Measurements from ENCODE around the gene FLNB. TPM values are rescaled to one million over a fixed set of nuclear protein-coding genes. Genes with fewer than 3 reads are reported as not detected.

The FLNB gene
- total and polyA plus RNA-seq, 9 of the 15 experiments (the other 6 are each of a cell fraction or from before 2014, with no cell fraction given), result 9.4 to 48.1 (median 25.6) TPM

DNA sequence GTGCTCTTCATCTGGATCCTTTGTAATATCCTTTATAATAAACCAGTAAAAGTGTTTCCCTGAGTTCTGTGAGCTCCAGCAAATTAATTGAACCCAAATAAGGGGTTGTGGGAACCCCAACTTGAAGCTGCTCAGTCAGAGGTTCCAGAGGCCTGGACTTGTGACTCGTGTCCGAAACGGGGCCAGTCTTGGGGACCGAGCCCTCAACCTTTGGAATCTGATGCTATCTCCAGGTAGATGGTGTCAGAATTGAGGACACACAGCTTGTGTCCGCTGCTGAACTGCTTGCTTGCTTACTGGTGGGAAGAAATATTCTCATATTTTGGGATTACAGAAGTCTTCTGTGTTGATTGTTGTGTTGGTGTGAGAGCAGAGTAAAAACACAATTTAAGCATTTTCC, 39.7 kb upstream of the FLNB start:
- intact Hi-C loops (cut with micrococcal nuclease), result no loop called here
- POLR2A ChIA-PET, result no interaction called here
- FAIRE-seq, result no peak
- DNase-seq (ENCODE audit: extremely low read depth in 1 of 4, low spot score in 3 of 4), result no peak
- no peak overlapping the region for H3K27ac ChIP-seq (ENCODE audit: extremely low read depth, low read depth, low read length)
- peaks cover 0 to 5% of the 10 kb centered on the region in 2 experiments; a peak in 1 of 5 replicates for H3K27me3 ChIP-seq (ENCODE audit: control insufficient read depth in 2 of 2, insufficient read depth in 2 of 2, low read length in 2 of 2)
- H4K20me1 ChIP-seq (replicated peaks; ENCODE audit: control insufficient read depth, insufficient read depth, low read length), result no peaks in the 10 kb centered on the region
- no peak overlapping the region for H3K9ac ChIP-seq (ENCODE audit: insufficient read depth in 1 of 2, low read depth in 2 of 2, low read length in 2 of 2)
- in situ Hi-C loops (cut with MboI), result no loop called here
- H3K4me1 ChIP-seq (replicated peaks in 1 of 2; ENCODE audit: control insufficient read depth in 2 of 2, insufficient read depth in 2 of 2, low read length in 2 of 2), result no peaks in the 10 kb centered on the region; a peak in 1 of 5 replicates
- TF ChIP-seq KDM1A (IDR thresholded peaks at IDR 0.05) (no peak), ZNF445 (CRISPR knock-in tag; IDR thresholded peaks at IDR 0.05; ENCODE audit: low read depth) (no peak), ERF (CRISPR knock-in tag; IDR thresholded peaks at IDR 0.05) (no peak), SMAD1 (IDR thresholded peaks at IDR 0.05; ENCODE audit: low read depth, low read length, partially characterized antibody) (no peak), SRSF1 (IDR thresholded peaks at IDR 0.05; ENCODE audit: low read depth, low read length) (no peak), MIER1 (IDR thresholded peaks at IDR 0.05; ENCODE audit: low read depth) (no peak), SMARCB1 (IDR thresholded peaks at IDR 0.05; ENCODE audit: insufficient read length, low read depth) (no peak), ZNF77 (CRISPR knock-in tag; IDR thresholded peaks at IDR 0.05) (no peak), STAG1 (CRISPR knock-in tag; IDR thresholded peaks at IDR 0.05; ENCODE audit: borderline replicate concordance) (no peak), KDM5B (IDR thresholded peaks at IDR 0.05; ENCODE audit: insufficient replicate concordance, low read depth, low read length) (no peak), ZNF644 (tag; IDR thresholded peaks at IDR 0.05; ENCODE audit: low read depth) (no peak), NR2F6 (CRISPR knock-in tag; IDR thresholded peaks at IDR 0.05) (no peak), ZFX (CRISPR knock-in tag; IDR thresholded peaks at IDR 0.05) (no peak), RAD21 (CRISPR knock-in tag; conservative IDR thresholded peaks at IDR 0.05 in 1 of 2, IDR thresholded peaks at IDR 0.05 in 1 of 2) (no peak), CBX3 (IDR thresholded peaks at IDR 0.05; ENCODE audit: borderline replicate concordance in 1 of 2, low read length in 2 of 2) (no peak), RBM22 (IDR thresholded peaks at IDR 0.05; ENCODE audit: low read depth, low read length, poor library complexity, severe bottlenecking) (no peak)
- TF ChIP-seq, protein P1, sequence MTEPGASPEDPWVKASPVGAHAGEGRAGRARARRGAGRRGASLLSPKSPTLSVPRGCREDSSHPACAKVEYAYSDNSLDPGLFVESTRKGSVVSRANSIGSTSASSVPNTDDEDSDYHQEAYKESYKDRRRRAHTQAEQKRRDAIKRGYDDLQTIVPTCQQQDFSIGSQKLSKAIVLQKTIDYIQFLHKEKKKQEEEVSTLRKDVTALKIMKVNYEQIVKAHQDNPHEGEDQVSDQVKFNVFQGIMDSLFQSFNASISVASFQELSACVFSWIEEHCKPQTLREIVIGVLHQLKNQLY (CRISPR knock-in tag; conservative IDR thresholded peaks at IDR 0.05), result no peak
- TF ChIP-seq, protein P2, sequence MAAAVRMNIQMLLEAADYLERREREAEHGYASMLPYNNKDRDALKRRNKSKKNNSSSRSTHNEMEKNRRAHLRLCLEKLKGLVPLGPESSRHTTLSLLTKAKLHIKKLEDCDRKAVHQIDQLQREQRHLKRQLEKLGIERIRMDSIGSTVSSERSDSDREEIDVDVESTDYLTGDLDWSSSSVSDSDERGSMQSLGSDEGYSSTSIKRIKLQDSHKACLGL (CRISPR knock-in tag; IDR thresholded peaks at IDR 0.05; ENCODE audit: borderline replicate concordance, poor library complexity, severe bottlenecking), result no peak
- no peaks in the 10 kb centered on the region for H3K36me3 ChIP-seq (ENCODE audit: control insufficient read depth, insufficient read depth, low read length)
- BruUV-seq (replicated peaks), result no TSS peak
- H3K79me2 ChIP-seq (ENCODE audit: control insufficient read depth, insufficient read depth, low read length), result no peaks in the 10 kb centered on the region
- ATAC-seq, result no peak
- no peaks in the 10 kb centered on the region for H3K9me3 ChIP-seq (replicated peaks; ENCODE audit: control insufficient read depth, insufficient read depth, low read depth, low read length)
- no peak overlapping the region for H3K4me2 ChIP-seq (ENCODE audit: insufficient read depth, low read length)
- WGBS (ENCODE audit: insufficient coverage, low coverage, missing lambda C conversion rate), result 21% methylated on average over 5 of the region's 5 CpGs
- H2AFZ ChIP-seq (ENCODE audit: low read depth, low read length), result no peak overlapping the region
- CTCF ChIA-PET (ENCODE audit: low intra/inter-chr PET ratio), result no interaction called here
- H3K4me3 ChIP-seq, result no peak overlapping the region
- H3K9me1 ChIP-seq (ENCODE audit: control insufficient read depth, insufficient read depth, low read length), result no peaks in the 10 kb centered on the region

Measured in K562 (cell line).